ENCODE data around the gene CRYBG1. TPM values are rescaled to one million over a fixed set of nuclear protein-coding genes. Genes with fewer than 3 reads are reported as not detected.
A peak's percentile ranks its signal among the peaks of the same experiment; 100 is the strongest.

The CRYBG1 gene
- total and polyA plus RNA-seq, 2 donors: 6.6 to 32.4 TPM

GRCh38 chr6:106496823-106497222 is 136.3 kb downstream of the CRYBG1 start:
- no peak for DNase-seq (ENCODE audit: extremely low spot score)
- no peaks in the 10 kb centered on the region for H3K4me1 ChIP-seq (ENCODE audit: insufficient read depth)
- H3K4me3 ChIP-seq (ENCODE audit: low read depth, low read length): no peak overlapping the region
- H3K27ac ChIP-seq (ENCODE audit: low read depth): no peak overlapping the region
- 82% methylated on average over 6 of the region's 6 CpGs for WGBS
- H3K36me3 ChIP-seq (ENCODE audit: insufficient read depth): no peaks in the 10 kb centered on the region

- DNase-seq (ENCODE audit: extremely low spot score): no peak
- 74% methylated on average over 3 of the region's 3 CpGs for WGBS
- Histone ChIP-seq H3K36me3 (ENCODE audit: insufficient read depth) (no peaks in the 10 kb centered on the region), H3K4me1 (ENCODE audit: insufficient read depth) (no peaks in the 10 kb centered on the region), H3K27ac (ENCODE audit: low read depth) (no peak overlapping the region), H3K4me3 (ENCODE audit: low read depth, low read length) (no peak overlapping the region)
These were observed 141.4 kb downstream of the CRYBG1 start for GRCh38 chr6:106501960-106502371.

- Histone ChIP-seq H3K27ac (ENCODE audit: low read depth) (no peak overlapping the region), H3K36me3 (ENCODE audit: insufficient read depth) (no peaks in the 10 kb centered on the region), H3K4me3 (ENCODE audit: low read depth, low read length) (no peak overlapping the region), H3K4me1 (ENCODE audit: insufficient read depth) (no peaks in the 10 kb centered on the region)
- no peak for DNase-seq (ENCODE audit: extremely low spot score)
- WGBS: 84% methylated on average over 2 of the region's 2 CpGs
These were observed 142.0 kb downstream of the CRYBG1 start for GRCh38 chr6:106502559-106502958.

- Histone ChIP-seq H3K4me1 (ENCODE audit: insufficient read depth) (no peaks in the 10 kb centered on the region), H3K27ac (ENCODE audit: low read depth) (no peak overlapping the region), H3K4me3 (ENCODE audit: low read depth, low read length) (no peak overlapping the region), H3K36me3 (ENCODE audit: insufficient read depth) (no peaks in the 10 kb centered on the region)
- no peak for DNase-seq (ENCODE audit: extremely low spot score)
- WGBS: 79% methylated on average over 2 of the region's 2 CpGs
These were observed 147.8 kb downstream of the CRYBG1 start for GRCh38 chr6:106508277-106508676.

- DNase-seq (ENCODE audit: extremely low spot score): no peak
- Histone ChIP-seq H3K4me3 (ENCODE audit: low read depth, low read length) (no peak overlapping the region), H3K36me3 (ENCODE audit: insufficient read depth) (no peaks in the 10 kb centered on the region), H3K27ac (ENCODE audit: low read depth) (no peak overlapping the region), H3K4me1 (ENCODE audit: insufficient read depth) (no peaks in the 10 kb centered on the region)
- 57% methylated on average over 3 of the region's 3 CpGs for WGBS
These were observed 148.3 kb downstream of the CRYBG1 start for GRCh38 chr6:106508834-106509233.

- WGBS: 24% methylated on average over 25 of the region's 25 CpGs
- DNase-seq (ENCODE audit: extremely low spot score): no peak
- Histone ChIP-seq H3K27ac (ENCODE audit: low read depth) (no peak overlapping the region), H3K36me3 (ENCODE audit: insufficient read depth) (no peaks in the 10 kb centered on the region), H3K4me3 (ENCODE audit: low read depth, low read length) (no peak overlapping the region), H3K4me1 (ENCODE audit: insufficient read depth) (no peaks in the 10 kb centered on the region)
These were observed 149.0 kb downstream of the CRYBG1 start for GRCh38 chr6:106509420-106510089.

GRCh38 chr6:106510090-106510970 is 149.8 kb downstream of the CRYBG1 start:
- Histone ChIP-seq H3K36me3 (ENCODE audit: insufficient read depth) (no peaks in the 10 kb centered on the region), H3K4me1 (ENCODE audit: insufficient read depth) (no peaks in the 10 kb centered on the region), H3K27ac (ENCODE audit: low read depth) (no peak overlapping the region), H3K4me3 (ENCODE audit: low read depth, low read length) (peak overlapping the region; percentile 35)
- DNase-seq (ENCODE audit: extremely low spot score): no peak
- 2% methylated on average over 56 of the region's 56 CpGs for WGBS

- Histone ChIP-seq H3K4me3 (ENCODE audit: low read depth, low read length) (peak overlapping the region; percentile 74), H3K4me1 (ENCODE audit: insufficient read depth) (no peaks in the 10 kb centered on the region), H3K27ac (ENCODE audit: low read depth) (peak overlapping the region; percentile 89), H3K36me3 (ENCODE audit: insufficient read depth) (no peaks in the 10 kb centered on the region)
- WGBS: 2% methylated on average over 29 of the region's 29 CpGs
- DNase-seq (ENCODE audit: extremely low spot score): no peak
These were observed 151.0 kb downstream of the CRYBG1 start for GRCh38 chr6:106511288-106512047.

- peak overlapping the region; percentile 74 for H3K4me3 ChIP-seq (ENCODE audit: low read depth, low read length)
- no peaks in the 10 kb centered on the region for H3K36me3 ChIP-seq (ENCODE audit: insufficient read depth)
- H3K27ac ChIP-seq (ENCODE audit: low read depth): peak overlapping the region; percentile 89
- H3K4me1 ChIP-seq (ENCODE audit: insufficient read depth): no peaks in the 10 kb centered on the region
- DNase-seq (ENCODE audit: extremely low spot score): no peak
- WGBS: under 1% methylated on average over 90 of the region's 90 CpGs
These were observed 151.8 kb downstream of the CRYBG1 start for GRCh38 chr6:106512048-106512967.

GRCh38 chr6:106512968-106513574 is 152.6 kb downstream of the CRYBG1 start:
- DNase-seq (ENCODE audit: extremely low spot score): no peak
- no peaks in the 10 kb centered on the region for H3K4me1 ChIP-seq (ENCODE audit: insufficient read depth)
- no peaks in the 10 kb centered on the region for H3K36me3 ChIP-seq (ENCODE audit: insufficient read depth)
- peak overlapping the region; percentile 89 for H3K27ac ChIP-seq (ENCODE audit: low read depth)
- H3K4me3 ChIP-seq (ENCODE audit: low read depth, low read length): peak overlapping the region; percentile 74
- 19% methylated on average over 19 of the region's 19 CpGs for WGBS

- H3K36me3 ChIP-seq (ENCODE audit: insufficient read depth): no peaks in the 10 kb centered on the region
- no peak for DNase-seq (ENCODE audit: extremely low spot score)
- no peak overlapping the region for H3K27ac ChIP-seq (ENCODE audit: low read depth)
- WGBS: 70% methylated on average over 3 of the region's 3 CpGs
- H3K4me1 ChIP-seq (ENCODE audit: insufficient read depth): no peaks in the 10 kb centered on the region
- no peak overlapping the region for H3K4me3 ChIP-seq (ENCODE audit: low read depth, low read length)
These were observed 153.5 kb downstream of the CRYBG1 start for GRCh38 chr6:106513808-106514582.

GRCh38 chr6:106514583-106514885 is 154.0 kb downstream of the CRYBG1 start:
- Histone ChIP-seq H3K36me3 (ENCODE audit: insufficient read depth) (no peaks in the 10 kb centered on the region), H3K27ac (ENCODE audit: low read depth) (no peak overlapping the region), H3K4me1 (ENCODE audit: insufficient read depth) (no peaks in the 10 kb centered on the region), H3K4me3 (ENCODE audit: low read depth, low read length) (no peak overlapping the region)
- no peak for DNase-seq (ENCODE audit: extremely low spot score)
- 81% methylated on average over 2 of the region's 2 CpGs for WGBS

Measured in urinary bladder (tissue), 4 donors.